ENCODE results near the gene IQGAP3.
"Not testable (repeated sequence)": the region's sequence is repeated elsewhere in the genome, so short reads cannot be mapped to it uniquely, and the experiment has no call there.

Gene IQGAP3

GRCh38 chr1:156571919-156572662 lies at the start of gene IQGAP3:
IQGAP3 (minus strand) TSS chr1:156572565; CDS start chr1:156572529, 36 bp downstream.
- TF ChIP-seq CTCF (IDR thresholded peaks at IDR 0.05; ENCODE audit: low read length, missing control alignments), result no peak
- peak within 1 kb of the TSS; percentile 72 for H3K4me3 ChIP-seq (replicated peaks; ENCODE audit: low read depth, low read length)
- peak; percentile 82 for DNase-seq (ENCODE audit: low read depth)

GRCh38 chr1:156619582-156619955 lies 47.2 kb upstream of the IQGAP3 start:
- no peak for TF ChIP-seq CTCF (IDR thresholded peaks at IDR 0.05; ENCODE audit: low read length, missing control alignments)
- H3K4me3 ChIP-seq (replicated peaks; ENCODE audit: low read depth, low read length), result no peak overlapping the region
- no peak for DNase-seq (ENCODE audit: low read depth)

GRCh38 chr1:156618853-156619581 lies 46.7 kb upstream of the IQGAP3 start, which contains the start of gene HAPLN2:
HAPLN2 (plus strand) TSS chr1:156619415; CDS start chr1:156623491, 4,076 bp downstream.
- TF ChIP-seq CTCF (IDR thresholded peaks at IDR 0.05; ENCODE audit: low read length, missing control alignments), result peak; percentile 56
- DNase-seq (ENCODE audit: low read depth), result peak; percentile 23
- H3K4me3 ChIP-seq (replicated peaks; ENCODE audit: low read depth, low read length), result no peak within 1 kb of the TSS

GRCh38 chr1:156616463-156616862 lies 44.1 kb upstream of the IQGAP3 start:
- DNase-seq (ENCODE audit: low read depth), result peak; percentile 64
- H3K4me3 ChIP-seq (replicated peaks; ENCODE audit: low read depth, low read length), result no peak overlapping the region
- TF ChIP-seq CTCF (IDR thresholded peaks at IDR 0.05; ENCODE audit: low read length, missing control alignments), result peak; percentile 18

GRCh38 chr1:156615946-156616345 lies 43.6 kb upstream of the IQGAP3 start:
- TF ChIP-seq CTCF (IDR thresholded peaks at IDR 0.05; ENCODE audit: low read length, missing control alignments), result no peak
- DNase-seq (ENCODE audit: low read depth), result no peak
- H3K4me3 ChIP-seq (replicated peaks; ENCODE audit: low read depth, low read length), result no peak overlapping the region

- no peak for DNase-seq (ENCODE audit: low read depth)
- no peak for TF ChIP-seq CTCF (IDR thresholded peaks at IDR 0.05; ENCODE audit: low read length, missing control alignments)
- H3K4me3 ChIP-seq (replicated peaks; ENCODE audit: low read depth, low read length), result no peak overlapping the region
Measured at GRCh38 chr1:156612666-156613065, 40.3 kb upstream of the IQGAP3 start.

GRCh38 chr1:156610072-156610471 lies 37.7 kb upstream of the IQGAP3 start:
- DNase-seq (ENCODE audit: low read depth); H3K4me3 ChIP-seq (replicated peaks; ENCODE audit: low read depth, low read length): not testable (repeated sequence)
